GDM1 (cell line): ENCODE data around the gene ITGB6.

Experiments
- DNase-seq: peaks from one replicate; lab custom pipeline; 2025; lab: John Stamatoyannopoulos, UW

The ITGB6 gene

DNA sequence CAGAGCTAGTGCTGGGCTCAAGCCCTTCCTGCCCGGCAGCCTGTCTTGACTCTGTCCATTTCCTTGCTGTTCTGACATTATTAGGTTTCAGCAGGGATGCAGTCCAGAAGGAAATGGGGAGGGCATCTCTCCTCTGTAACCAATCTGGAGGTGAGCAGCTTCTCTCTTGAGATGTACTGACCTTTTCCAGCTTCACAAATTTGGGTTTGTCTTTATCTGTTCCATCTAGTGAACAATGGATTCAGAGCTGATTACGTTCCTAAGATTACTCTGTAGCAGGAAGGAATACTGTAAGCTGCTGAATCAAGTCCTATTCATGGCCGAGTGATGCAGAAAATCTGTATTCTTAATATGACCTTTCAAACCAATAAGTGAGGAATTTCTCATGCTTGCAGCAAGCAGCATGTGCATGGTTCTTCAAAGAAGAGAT lies 148.7 kb downstream of the ITGB6 start:
- DNase-seq = no peak

DNA sequence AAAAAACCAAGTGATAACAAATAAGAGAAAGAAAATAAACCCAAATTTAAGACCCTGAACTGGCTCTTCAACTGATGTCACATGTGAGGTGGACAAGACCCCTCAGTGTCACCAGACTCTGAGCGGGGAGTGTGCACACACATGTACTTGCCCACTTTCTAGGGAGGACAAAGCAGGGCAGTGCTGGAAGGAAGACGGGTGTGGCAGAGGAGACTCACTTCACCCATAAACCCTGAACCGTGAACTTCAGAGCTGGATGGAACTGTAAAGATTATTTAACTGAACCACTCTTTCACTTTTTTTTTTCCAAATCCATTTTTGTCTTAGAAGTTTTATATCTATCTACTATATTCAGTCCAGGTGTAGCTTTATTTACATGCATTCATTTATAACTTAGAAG lies 149.9 kb downstream of the ITGB6 start:
- DNase-seq = no peak
